GM12873 (cell line): ENCODE measurements around the gene TOM1L2.
A peak's percentile ranks its signal among the peaks of the same experiment; 100 is the strongest.

Source experiments
- CTCF ChIP-seq: IDR thresholded peaks from 2 replicates; pipeline ENCODE4 v1.5.1; 2012; ENCODE audit warnings: low read depth, mild to moderate bottlenecking, moderate library complexity, low read length, control low read depth; ENCODE audit not compliant: insufficient read depth; ENCODE audit errors: missing control alignments

TOM1L2 gene

GRCh38 chr17:17896746-17897145, 75.5 kb downstream of the TOM1L2 start:
- no peak for TF ChIP-seq CTCF

- no peak for TF ChIP-seq CTCF
Measured at GRCh38 chr17:17893801-17894644, 78.2 kb downstream of the TOM1L2 start.

DNA sequence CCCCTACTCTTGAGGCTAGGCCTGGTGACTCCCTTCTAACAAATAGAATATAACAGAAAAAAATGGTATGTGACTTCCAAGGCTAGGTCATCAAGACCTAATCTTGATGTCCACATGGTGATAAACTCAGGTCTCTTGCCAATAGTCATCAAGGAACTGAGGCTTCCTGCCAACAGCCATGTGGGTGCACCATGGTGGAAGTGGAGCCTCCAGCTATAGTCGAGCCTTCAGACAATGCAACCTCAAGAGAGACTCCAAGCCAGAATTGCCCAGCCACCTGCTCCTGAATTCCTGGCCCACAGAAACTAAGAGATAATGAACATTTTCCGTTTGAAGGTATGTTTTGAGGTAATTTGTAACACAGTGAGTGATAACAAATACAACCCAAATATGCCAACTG, 79.5 kb downstream of the TOM1L2 start:
- TF ChIP-seq CTCF, result no peak

DNA sequence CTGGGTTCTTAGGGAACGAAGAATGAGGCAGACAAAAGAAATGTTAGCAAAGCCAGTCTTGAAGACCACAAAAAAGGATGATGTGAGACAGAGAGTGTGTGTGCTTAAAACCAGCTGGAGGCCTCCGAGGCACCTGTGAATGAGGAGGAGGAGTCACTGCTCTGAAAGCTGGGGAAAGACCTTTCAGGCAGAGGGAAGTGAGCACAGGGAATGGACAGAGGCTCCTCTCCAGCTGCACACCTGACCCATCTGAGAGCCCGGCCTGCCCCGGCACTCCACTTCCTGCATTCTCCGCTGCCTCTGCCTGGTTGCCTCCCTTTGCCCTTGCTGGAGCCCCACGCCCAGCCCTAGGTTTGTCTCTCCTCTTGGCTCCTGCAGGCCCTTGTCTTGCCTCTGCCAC, 80.2 kb downstream of the TOM1L2 start:
- TF ChIP-seq CTCF, result no peak

DNA sequence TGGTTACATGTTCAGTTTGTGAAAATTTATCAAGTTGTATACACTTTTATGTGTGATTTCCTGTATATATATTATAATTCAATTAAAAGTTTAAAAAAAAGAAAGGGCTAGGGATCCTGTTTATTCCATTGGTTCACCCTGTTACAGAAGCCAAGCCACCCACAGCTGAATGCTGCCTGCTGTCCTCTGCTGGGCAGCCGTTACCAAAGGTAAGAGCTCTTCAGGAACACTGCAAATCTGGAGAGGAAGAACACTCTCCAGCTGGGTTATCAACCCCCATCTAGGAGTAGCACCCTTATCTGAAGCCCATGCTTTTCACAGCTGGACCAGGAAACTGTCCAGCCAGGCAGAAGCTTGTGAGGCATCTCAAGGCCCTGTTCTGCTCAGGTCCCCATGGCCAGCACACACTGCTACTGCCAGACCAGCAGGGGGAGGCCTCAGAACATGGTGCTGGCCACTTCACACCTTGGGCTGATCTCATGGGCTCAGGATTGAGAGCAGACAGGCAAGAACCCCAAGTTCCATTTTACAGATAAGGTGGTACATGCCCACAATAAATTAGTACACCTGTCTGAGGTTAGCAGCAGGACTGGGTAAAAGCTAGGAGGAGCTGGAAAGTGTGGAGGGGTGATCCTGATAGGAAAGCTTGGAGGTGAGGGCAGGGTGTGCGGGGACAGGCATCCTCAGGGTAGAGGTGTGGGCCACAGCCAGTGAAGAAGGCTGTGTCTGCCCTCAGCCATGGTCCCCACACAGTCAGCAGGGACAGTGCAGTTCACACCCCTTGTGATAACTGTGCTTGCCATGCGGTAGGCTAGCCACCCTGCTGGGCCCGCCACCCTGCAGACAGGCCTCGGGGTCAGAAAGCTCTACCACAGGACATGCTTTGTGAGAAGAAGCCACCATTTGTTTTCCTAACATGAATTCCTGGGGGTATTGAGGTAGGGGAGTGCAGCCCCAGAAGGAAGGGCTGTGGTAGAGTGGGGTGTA, 81.1 kb downstream of the TOM1L2 start:
- peak; percentile 81 for TF ChIP-seq CTCF

- no peak for TF ChIP-seq CTCF
Measured at GRCh38 chr17:17889922-17890321, 82.3 kb downstream of the TOM1L2 start.

- TF ChIP-seq CTCF, result peak; percentile 50
Measured at GRCh38 chr17:17888821-17889220, 83.4 kb downstream of the TOM1L2 start.
